ENCODE results near the gene TSKS. TPM values are rescaled to one million over a fixed set of nuclear protein-coding genes. Genes with fewer than 3 reads are reported as not detected.

The TSKS gene
- total RNA-seq, 1 donor from 2014 or later, result 0.58 TPM

DNA sequence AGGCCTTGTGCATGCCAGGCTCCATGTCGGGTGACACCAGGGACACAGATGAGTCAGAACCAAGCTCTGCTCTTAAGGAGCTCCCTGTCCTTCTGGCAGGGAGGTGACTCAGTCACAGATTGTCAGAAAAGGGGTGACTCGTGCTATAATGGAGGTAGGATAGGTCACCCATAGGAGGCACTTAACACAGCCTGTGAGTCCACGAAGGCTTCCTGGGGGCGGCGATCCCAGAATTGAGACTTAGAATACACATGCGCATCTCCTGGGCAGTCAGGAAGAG is 30.4 kb upstream of the TSKS start:
- DNase-seq (ENCODE audit: low spot score), result no peak

DNA sequence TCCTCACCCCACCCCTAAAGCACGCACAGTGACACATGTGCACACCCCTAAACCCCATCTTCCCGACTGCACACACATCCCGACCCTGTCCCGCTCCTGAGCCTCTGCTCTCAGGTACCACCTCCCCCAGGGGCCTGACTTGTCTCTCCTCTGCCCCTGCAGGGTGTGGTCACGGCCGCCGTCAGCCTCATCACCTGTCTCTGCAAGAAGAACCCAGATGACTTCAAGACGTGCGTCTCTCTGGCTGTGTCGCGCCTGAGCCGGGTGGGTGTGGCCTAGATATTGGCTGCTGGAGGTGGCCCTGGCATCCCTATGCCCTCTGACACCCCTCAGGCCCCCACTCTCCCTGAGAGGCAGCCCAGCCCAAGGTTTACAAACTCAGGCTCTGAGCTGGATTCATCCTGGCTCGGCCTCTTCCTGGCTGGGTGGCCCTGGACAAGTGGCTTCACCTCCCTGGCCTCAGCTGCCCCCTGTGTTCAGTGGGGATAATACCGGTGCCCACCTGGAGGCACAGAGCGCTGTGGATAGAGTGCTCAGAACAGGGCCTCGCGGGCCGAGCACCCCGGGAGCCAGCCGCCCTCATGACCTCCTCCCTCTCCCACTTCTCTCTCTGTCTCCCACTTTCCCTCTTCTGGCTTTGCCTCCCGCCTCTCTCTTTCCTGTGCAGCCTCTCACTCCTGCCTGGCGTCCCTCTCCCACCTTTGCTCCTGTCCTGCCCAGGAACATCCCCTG is 29.9 kb upstream of the TSKS start:
- DNase-seq (ENCODE audit: low spot score), result no peak

DNA sequence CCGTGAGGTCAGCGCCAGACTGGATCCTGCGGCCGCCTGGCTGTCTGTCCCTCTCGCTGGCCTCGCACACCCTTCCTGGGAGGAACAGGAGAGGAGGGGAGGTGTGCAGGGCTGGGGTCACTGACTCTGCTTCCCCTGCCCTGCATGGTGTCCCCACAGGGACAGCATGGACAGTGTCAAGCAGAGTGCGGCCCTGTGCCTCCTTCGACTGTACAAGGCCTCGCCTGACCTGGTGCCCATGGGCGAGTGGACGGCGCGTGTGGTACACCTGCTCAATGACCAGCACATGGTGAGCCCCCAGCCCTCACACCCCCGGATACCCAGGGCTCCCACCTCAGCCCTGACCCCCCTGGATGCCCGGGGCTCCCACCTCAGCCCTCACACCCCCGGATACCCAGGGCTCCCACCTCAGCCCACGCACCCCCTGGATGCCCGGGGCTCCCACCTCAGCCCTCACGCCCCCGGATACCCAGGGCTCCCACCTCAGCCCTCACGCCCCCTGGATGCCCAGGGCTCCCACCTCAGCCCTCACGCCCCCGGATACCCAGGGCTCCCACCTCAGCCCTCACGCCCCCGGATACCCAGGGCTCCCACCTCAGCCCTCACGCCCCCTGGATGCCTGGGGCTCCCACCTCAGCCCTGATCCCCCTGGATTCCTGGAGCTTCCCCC is 28.8 kb upstream of the TSKS start:
- no peak for DNase-seq (ENCODE audit: low spot score)

DNA sequence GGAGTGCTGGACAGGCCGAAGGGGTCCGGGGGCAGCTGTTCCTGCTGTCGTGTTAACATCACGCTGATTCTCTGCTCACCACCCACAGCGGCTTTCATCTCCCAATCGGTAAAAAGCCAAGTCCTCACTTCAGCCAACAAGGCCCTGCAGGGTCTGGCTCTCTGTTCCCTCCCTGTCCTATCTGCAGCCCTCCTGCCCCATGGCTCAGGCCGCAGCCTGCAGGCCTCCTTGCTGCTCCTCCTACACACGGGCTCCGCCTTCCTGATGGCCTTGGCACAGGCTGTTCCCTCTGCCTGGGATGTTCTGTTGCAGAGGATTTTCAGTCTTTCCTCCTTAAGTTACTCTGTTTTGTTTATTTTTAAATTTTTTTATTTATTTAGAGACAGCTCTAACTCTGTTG is 27.8 kb upstream of the TSKS start:
- peak; percentile 49 for DNase-seq (ENCODE audit: low spot score)

DNA sequence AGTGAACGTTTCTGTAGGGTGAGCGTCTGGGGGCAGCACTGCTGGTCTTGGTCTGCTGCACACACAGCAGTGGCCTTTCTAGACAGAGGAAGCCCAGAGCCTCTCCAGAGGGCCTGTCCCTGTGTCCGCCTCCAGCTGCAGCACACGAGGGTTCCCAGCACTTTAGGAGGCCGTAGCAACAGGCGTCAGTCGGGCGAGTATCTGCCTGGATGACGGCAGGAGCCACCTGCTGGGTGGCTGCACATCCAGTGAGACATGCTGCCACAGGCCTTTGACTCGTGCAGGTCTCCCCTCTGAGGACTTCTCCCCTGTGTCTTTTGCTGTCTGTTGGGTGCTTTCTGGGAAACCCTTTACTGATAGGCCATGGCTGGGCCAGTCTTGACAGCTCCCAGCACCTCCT is 25.8 kb upstream of the TSKS start:
- DNase-seq (ENCODE audit: low spot score), result no peak

DNA sequence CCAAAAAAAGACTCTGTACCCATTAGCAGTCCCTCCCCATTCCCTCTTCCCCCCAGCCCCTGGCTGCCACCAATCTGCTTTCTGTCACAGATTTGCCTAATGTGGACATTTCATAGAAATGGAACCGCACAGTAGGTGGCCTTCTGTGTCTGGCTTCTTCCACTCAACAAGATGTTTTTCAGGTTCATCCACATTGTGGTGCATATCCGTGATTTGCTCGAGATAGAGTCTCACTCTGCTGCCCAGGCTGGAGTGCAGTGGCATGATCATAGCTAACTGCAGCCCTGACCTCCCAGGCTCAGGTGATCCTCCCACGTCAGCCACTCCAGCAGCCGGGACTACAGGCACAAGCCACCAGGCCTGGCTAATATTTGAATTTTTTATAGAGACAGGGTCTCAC is 24.6 kb upstream of the TSKS start:
- DNase-seq (ENCODE audit: low spot score), result no peak

DNA sequence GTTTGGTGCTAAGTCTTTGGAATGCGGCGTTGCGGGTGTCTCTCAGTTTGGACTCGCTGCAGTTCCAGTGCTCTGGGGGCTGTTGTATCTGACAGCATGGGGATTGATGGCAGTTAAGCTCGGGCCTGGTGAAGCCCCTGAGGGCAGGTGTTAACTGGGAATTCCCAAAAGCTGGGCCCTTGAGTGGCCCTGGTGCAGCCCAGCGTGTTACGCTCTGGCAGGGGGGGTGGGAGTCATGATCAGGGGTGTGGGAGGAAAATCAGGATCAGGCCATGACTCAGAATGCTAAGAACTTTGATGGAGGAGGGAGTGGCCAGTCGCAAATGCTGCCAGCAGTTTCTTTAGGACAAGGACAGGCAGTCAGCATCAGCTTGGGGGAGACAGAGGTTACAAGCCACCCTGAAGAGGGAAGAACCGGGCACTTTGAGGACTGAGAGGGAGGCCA is 23.3 kb upstream of the TSKS start:
- no peak for DNase-seq (ENCODE audit: low spot score)

DNA sequence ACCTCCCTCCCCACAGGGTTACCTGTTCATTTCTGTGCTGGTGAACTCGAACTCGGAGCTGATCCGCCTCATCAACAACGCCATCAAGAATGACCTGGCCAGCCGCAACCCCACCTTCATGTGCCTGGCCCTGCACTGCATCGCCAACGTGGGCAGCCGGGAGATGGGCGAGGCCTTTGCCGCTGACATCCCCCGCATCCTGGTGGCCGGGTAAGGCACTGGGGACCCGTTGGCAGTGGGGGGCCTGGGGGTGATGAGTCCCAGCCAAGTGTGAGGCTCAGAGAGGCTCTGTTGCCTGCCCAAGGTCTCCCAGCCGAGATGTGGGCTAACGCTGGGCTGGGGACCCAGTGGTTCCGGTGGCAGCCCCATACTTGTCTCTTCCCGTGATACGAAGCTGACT is 19.4 kb upstream of the TSKS start:
- no peak for DNase-seq (ENCODE audit: low spot score)

DNA sequence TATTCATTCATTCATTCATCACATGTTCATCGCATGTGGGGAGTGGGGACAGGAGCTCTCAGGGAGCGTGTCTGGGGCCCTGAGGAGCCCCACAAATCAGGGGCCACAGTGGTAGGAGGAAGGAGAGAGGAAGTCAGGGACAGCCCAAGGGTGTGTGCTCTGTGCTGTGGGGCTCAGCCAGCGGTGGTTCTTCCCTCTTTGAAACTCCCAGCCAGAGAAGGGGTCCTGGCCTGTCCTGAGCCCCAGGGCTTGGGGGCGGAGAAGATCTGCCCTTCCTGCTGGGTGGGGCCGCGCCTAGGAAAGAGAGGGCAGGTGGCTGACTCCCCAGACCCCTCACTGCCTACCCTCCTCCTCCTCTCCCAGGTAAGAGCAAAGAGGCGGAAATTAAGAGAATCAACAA is 18.3 kb upstream of the TSKS start:
- DNase-seq (ENCODE audit: low spot score), result no peak

DNA sequence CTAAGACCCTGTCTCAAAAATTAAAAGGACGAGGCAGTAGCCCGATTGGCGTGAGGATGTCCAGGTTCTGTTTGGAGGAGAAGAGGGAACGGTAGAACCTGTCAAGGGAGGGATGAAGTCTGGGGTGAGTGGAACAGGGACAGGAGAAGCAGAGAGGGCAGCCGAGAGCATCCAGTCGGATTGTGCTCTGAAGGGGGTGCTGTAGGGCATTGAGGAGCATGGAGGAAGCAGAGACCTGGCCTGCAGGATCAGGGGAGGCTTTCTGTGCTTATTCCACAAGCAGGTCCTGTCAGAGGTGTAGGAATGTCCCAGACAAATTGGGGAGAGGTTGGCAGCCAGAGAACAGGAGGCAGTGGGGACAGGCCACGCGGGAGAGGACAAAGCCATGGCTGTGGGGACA is 17.8 kb upstream of the TSKS start:
- no peak for DNase-seq (ENCODE audit: low spot score)

DNA sequence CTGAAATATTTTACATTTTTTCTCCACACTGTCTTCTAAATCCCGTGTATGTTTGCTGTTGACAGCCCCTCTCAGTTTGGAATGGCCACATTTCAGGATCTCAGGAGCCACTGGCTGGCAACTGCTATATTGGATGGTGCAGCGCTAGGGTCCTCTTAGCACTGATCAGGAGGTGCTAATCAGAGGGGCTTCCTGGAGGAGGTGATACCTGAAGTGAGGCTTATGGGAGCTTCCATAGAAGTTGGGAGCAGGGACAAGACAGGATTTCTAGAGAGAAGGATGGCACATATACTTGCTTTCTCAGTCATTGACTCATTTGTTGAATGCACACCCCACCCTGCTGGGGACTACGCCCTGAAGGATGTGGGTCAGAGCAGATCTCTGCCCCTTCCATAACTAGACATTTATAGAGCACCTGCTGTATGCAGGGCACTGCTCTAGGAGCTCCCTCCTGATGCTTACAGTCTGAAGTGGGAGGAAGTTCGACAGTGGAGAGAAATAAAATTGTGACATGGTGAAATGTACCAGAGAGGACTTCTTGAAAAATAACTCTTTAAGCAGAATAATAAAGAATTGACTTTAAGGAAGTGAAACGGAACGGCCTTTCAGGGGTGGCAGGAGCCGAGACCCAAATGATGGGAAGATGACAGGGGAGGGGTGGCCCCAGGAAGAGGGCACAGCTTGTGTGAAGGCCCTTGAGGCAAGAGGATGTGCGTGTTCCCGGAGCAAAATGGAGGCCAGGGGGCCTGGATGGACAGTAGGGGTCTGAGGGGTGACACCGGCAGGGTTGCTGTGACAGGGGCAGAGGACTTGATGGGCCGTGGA is 16.8 kb upstream of the TSKS start:
- no peak for DNase-seq (ENCODE audit: low spot score)

DNA sequence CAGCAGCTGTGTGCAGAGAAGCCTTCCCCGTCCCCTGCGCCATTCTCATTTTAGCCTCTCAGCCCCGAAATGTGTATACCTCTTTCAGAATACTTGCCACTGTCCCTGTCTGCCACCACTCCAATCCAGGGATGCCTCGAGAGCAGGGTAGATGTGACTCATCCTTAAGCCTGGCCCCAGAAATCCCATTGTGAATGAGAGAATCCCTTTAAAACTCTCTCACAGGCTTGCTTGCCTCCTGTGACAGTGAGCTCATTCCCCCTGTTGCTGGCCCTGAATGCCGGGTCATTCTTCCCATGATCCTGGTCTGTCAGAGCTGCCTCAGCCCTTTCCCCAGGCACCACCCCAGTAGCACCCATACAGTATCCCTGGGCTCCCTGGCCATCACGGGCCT is 13.3 kb upstream of the TSKS start:
- no peak for DNase-seq (ENCODE audit: low spot score)

DNA sequence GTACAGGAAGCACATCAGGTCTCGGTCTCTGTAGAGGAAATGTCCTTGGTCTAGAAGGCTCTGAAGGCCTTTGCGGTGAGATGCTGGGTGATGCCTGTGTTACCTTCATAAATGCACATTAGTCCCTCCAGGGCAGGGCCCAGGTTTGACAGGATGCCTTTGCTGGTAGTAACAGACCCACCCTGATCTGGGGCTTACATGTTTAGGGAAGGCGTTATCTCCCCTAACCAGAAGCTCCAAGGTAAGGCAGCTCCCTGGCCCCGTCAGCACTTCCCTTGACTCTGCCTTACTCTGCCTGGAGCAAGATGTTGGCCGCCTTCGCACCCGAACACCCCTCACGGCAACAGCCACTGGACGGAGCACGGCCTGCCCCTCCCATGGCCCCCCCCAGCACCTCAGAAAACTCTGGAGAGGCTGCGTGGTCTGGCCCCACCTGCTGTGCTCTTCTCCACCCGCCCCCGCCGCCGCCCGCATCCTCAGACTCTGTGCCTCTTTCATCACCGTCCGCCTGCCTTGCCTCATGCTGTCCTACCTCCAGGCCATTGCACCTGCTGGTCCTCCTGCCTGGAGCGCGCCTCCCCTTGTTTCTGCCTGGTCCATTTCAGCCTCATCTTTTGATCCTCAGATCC is 12.8 kb upstream of the TSKS start:
- no peak for DNase-seq (ENCODE audit: low spot score)

DNA sequence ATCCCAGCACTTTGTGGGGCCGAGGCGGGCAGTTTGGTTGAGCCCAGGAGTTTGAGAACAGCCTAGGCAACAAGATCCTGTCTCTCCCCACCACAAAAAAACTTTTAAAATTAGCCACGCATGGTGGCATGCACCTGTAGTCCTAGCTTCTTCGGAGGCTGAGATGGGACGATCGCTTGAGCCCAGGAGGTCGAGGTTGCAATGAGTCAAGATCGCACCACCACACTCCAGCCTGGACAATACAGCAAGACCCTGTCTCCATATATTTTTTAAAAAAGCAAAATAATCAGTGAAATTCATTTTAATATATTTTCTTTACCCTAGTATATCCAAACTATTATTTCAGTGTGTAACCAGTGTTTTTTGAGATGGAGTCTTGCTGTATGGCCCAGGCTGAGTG is 11.9 kb upstream of the TSKS start:
- DNase-seq (ENCODE audit: low spot score), result no peak

DNA sequence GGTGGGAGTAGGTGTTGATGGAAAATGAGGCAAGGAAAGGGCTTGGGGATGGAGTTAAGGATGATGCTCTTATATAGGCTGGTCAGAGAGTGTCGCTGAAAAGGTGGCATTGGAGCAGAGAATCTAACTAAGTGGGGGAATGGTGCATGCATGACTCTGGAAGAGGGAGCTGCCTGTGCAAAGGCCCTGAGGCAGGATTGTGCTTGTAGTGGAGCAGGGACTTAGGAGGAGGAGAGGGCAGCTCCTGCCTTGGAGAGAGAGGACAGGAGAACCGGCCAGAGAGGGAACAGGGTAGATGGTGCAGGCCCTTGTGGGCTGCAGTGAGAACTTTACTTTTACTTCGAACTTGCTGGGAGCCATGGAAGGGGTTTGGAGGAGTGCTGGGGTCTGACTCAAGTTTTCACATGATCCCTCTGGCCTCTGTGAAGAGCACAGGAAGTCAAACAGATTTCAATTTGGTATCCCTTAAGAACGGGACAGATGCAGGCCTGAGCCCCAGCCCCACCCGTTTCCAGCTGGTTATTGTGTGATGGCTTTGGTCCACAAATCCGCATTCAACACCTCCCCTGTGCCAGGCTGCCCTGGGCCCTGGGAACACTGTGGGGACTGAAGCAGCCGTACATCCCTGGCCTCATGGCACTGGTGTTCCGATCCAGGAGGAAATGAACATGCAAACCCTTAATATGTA is 10.7 kb upstream of the TSKS start:
- DNase-seq (ENCODE audit: low spot score), result no peak

DNA sequence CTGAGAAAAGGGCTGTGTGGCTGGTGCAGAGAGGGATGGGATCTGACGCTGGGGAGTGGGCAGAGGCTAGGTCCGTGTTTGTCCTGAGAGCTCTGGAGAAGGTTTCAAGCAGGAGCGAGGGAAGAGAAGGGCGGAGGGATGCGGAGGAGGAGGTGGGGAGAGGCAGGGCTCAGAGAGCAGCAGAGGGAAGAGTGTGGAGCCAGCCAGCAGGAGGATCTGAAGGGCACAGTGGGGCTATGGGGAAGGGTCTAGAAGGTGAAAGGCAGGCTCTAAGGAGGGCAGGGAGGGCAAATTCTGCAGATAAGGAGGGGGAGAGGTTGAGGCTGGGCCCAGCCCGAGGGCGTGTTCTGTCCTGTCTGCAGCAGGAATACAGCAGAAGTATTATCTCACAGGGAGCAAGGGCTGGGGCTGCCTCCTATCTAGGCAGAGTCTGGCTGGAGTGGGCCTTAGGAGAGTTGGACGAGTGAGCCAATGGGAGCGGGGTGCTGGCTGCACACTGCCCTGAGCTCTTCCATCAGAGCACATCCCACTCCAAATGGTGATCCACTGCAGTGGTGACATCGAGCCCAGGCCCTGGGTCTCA is 9.8 kb upstream of the TSKS start:
- DNase-seq (ENCODE audit: low spot score), result no peak

DNA sequence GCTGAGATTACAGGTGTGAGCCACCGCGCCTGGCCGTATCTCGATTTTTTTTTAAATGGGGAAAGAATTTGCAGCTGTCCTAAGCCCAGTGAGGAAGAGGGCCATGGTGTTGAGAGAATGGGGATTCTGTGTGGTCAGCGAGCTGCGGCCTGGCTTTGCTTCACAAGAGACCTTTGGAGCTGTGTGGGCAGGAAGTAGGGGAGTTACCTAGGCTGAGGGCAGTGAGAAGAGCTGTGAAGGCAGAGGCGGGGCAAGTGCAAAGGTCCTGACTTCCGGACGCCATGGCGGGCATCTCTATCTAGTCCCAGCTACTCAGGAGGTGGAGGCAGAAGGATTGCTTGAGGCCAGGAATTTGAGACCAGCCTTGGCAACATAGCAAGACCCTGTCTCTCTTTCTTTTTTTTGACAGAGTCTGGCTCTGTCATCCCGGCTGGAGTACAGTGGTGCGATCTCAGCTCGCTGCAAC is 8.6 kb upstream of the TSKS start:
- DNase-seq (ENCODE audit: low spot score), result no peak

DNA sequence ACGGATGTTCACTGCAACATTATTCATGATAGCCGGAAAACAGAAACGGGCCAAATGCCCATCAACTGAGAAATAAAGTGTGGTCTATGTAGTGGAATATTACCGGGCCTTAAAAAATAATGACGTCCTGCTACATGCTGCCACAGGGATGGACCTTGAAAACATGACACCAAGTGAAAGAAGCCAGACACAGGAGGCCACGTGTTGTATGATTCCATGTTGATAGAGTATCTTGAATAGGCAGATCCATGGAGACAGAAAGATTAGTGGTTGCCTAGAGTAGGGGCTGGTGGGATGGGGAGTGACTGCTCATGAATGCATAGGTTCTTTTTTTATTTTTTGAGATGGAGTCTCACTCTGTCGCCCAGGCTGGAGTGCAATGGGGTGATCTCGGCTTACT is 7.4 kb upstream of the TSKS start:
- DNase-seq (ENCODE audit: low spot score), result no peak

DNA sequence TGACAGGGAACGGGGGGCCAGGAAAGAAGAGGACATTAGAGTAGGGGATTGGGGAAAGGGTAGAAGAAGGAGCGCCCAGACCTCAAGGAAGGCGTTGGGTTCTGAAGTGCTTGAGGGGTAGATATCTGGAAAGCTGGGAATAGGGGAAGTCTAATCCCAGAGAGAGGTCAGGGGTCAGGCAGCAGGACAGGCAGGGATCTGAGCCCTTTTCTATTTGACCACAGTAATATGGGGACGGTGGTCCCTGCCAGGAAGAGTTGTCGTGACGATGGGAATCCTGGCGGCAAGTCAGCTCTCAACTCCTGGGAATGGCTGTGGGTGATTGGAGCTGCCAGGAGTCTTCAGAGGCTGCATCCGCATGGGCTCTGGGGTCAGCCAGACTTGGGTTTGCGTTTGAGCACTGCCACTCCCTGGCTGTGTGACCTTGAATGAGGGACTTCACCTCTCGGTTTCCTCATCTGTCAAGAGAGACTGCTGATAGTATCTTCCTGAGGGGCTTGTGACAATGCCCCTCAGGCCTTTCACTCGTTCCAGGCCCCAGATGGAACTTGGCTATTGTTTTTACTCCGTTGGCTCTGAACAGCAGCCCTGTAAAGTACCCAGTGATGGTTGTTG is 5.0 kb upstream of the TSKS start:
- no peak for DNase-seq (ENCODE audit: low spot score)

DNA sequence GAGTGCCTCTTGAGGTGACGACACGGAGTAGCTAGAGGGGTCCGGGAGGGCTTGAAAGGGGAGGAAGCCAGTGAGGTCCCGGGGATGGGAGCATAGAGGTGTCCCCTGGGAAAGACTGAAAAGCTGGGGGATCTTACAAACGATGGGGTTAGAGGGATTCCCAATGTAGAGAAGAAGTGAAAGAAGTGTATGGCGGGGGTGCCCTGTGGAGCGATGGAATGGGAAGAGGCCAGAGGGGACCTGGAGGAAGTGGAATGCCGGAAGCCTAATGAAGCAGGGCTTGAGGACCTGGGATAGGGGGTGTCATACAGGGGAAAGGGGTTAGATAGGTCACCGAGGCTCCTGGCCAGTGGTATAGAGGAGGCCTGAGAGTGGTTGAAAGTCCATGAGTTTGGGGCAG is 4.3 kb upstream of the TSKS start:
- DNase-seq (ENCODE audit: low spot score), result no peak

DNA sequence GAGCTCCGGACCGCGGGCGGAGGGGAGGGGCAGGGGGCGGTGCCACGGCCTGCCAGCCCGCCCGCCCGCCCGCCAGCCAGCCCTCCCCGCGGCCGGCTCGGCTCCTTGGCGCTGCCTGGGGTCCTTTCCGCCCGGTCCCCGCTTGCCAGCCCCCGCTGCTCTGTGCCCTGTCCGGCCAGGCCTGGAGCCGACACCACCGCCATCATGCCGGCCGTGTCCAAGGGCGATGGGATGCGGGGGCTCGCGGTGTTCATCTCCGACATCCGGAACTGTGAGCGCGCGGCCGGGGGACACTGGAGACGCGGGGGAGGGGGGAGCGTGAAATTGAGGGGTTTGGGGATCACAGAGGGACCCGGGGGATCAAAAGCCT is 3.8 kb upstream of the TSKS start, which contains the start of gene AP2A1:
AP2A1 (plus strand) TSS at position 72 of the 370 bp plus-strand sequence; CDS start at position 205, 133 bp downstream.
- DNase-seq (ENCODE audit: low spot score), result no peak

All from mucosa of gallbladder (tissue), 1 donor.